Osteocyte (in vitro differentiated cells): ENCODE measurements around the gene AHNAK2. TPM values are rescaled to one million over a fixed set of nuclear protein-coding genes. Genes with fewer than 3 reads are reported as not detected.
"Not testable (repeated sequence)": the region's sequence is repeated elsewhere in the genome, so short reads cannot be mapped to it uniquely, and the experiment has no call there.

Experiments
- DNase-seq: peaks from one replicate; pipeline ENCODE4 v3.0.0; 2021; ENCODE audit warnings: mixed read lengths; ENCODE audit not compliant: unreplicated experiment; ENCODE audit errors: extremely low spot score
- H3K27ac Mint-ChIP-seq: one replicate; pipeline ENCODE4 v1.8.0; 2021; ENCODE audit warnings: mild to moderate bottlenecking, mixed read lengths; ENCODE audit not compliant: unreplicated experiment
- H3K27me3 Mint-ChIP-seq: one replicate; pipeline ENCODE4 v1.8.0; 2021; ENCODE audit warnings: mixed read lengths; ENCODE audit not compliant: unreplicated experiment
- H3K36me3 Mint-ChIP-seq: one replicate; pipeline ENCODE4 v1.8.0; 2021; ENCODE audit warnings: mixed read lengths; ENCODE audit not compliant: unreplicated experiment
- H3K4me1 Mint-ChIP-seq: one replicate; pipeline ENCODE4 v1.8.0; 2021; ENCODE audit warnings: mixed read lengths; ENCODE audit not compliant: unreplicated experiment
- H3K4me3 Mint-ChIP-seq: one replicate; pipeline ENCODE4 v1.8.0; 2021; ENCODE audit warnings: mild to moderate bottlenecking, moderate library complexity, mixed read lengths; ENCODE audit not compliant: unreplicated experiment
- H3K9me3 Mint-ChIP-seq: one replicate; pipeline ENCODE4 v1.8.0; 2021; ENCODE audit warnings: mixed read lengths; ENCODE audit not compliant: unreplicated experiment
- total RNA-seq: library from RNA; stranded (reverse); gene quantifications from 2 replicates; pipeline ENCODE4 v1.2.1, GENCODE V29; 2021
- TF ChIP-seq, protein P1 (sequence below): fragments of 200-600 bp; sonication (generic); IDR thresholded peaks from 2 replicates; pipeline ENCODE4 v1.5.0; 2021; ENCODE audit warnings: antibody characterized with exemption, mild to moderate bottlenecking, moderate library complexity

The AHNAK2 gene
- total RNA-seq, 1 donor from 2014 or later = 145 TPM

DNA sequence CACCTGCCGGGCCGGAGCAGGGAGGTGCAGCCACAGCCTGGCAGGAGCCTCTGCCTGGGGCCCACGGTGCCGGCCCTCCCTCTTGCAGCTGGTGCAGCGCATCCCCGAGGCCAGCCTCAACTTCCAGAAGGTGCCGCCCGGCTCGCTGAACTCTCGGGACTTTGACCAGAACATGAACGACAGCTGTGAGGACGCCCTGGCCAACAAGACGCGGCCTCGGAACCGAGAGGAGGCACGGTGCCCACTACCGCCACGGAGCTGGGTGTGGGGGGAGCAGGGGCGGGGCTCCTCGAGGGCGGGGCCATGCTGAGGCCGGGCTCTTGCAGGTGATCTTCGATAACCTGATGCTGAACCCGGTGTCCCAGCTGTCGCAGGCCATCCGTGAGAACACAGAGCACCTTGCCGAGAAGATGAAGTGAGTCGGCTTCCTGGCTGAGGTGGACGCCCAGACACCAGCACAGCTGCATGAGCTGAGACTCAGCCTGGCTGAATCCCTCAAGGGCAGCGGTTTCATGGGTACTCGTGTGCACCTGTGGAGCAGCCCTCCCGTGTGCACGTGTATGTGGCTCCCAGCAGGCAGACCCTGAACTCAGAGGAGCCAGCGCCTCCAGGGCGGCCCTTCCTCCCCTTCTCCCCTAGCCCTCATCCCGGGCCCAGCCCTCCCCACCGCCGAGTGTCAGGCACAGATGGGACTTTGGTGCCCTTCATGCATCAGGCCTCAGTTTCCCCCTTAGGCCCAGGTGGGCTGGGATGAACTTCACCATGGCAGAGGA lies 84.6 kb downstream of the AHNAK2 start:
- Mint-ChIP-seq H3K36me3 (peaks cover 3% of the 10 kb centered on the region), H3K4me3 (no peak overlapping the region), H3K27ac (no peak overlapping the region), H3K27me3 (no peaks in the 10 kb centered on the region), H3K9me3 (no peaks in the 10 kb centered on the region), H3K4me1 (peaks cover 5% of the 10 kb centered on the region)
- TF ChIP-seq, protein P1, sequence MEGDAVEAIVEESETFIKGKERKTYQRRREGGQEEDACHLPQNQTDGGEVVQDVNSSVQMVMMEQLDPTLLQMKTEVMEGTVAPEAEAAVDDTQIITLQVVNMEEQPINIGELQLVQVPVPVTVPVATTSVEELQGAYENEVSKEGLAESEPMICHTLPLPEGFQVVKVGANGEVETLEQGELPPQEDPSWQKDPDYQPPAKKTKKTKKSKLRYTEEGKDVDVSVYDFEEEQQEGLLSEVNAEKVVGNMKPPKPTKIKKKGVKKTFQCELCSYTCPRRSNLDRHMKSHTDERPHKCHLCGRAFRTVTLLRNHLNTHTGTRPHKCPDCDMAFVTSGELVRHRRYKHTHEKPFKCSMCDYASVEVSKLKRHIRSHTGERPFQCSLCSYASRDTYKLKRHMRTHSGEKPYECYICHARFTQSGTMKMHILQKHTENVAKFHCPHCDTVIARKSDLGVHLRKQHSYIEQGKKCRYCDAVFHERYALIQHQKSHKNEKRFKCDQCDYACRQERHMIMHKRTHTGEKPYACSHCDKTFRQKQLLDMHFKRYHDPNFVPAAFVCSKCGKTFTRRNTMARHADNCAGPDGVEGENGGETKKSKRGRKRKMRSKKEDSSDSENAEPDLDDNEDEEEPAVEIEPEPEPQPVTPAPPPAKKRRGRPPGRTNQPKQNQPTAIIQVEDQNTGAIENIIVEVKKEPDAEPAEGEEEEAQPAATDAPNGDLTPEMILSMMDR = no peak
- no peak for DNase-seq

DNA sequence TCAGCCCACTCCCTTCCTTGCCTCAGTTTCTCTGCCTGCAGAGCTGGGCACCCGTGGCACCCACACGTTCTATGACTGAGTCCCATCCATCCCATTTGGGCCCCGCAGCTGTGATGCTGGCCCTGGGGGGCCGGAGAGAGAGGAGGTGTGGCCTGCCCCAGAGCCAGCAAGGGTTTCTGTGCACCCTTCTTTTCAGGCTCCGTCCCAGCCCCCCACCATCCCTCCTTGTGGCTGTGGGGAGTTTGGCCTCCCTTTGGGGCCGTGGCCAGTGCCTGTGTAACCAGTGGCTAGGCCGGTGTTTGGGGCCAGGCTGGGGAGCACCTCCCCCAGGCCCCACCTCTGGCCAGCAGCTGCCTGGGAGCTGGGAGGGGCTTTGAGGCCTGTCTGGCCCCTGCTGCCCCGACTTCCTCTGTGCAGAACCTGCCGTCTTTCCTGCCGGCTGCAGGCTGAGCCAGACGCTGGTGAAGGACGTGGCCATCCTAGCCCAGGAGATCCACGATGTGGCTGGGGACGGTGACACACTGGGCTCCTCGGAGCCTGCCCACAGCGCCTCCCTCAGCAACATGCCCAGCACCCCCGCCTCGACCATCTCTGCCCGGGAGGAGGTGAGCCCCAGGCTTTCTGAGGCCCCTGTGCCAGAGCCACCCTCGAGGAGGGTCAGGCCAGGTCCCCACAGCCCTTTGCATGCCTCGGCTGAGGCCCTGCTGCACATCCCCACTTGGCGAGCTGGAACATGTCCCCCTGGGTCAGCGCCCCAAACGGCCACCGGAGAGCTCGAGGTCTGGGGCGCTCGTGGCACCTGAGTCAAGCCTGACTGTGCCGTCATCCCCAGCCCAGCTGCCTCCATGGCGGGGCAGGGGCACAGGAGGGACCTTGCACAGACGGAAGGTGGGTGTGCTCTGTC lies 85.4 kb downstream of the AHNAK2 start:
- DNase-seq = no peak
- peaks cover 5% of the 10 kb centered on the region for H3K4me1 Mint-ChIP-seq
- H3K27me3 Mint-ChIP-seq = no peaks in the 10 kb centered on the region
- H3K9me3 Mint-ChIP-seq = no peaks in the 10 kb centered on the region
- H3K36me3 Mint-ChIP-seq = peaks cover 3% of the 10 kb centered on the region
- no peak overlapping the region for H3K4me3 Mint-ChIP-seq
- H3K27ac Mint-ChIP-seq = no peak overlapping the region
- TF ChIP-seq, protein P1 = no peak

DNA sequence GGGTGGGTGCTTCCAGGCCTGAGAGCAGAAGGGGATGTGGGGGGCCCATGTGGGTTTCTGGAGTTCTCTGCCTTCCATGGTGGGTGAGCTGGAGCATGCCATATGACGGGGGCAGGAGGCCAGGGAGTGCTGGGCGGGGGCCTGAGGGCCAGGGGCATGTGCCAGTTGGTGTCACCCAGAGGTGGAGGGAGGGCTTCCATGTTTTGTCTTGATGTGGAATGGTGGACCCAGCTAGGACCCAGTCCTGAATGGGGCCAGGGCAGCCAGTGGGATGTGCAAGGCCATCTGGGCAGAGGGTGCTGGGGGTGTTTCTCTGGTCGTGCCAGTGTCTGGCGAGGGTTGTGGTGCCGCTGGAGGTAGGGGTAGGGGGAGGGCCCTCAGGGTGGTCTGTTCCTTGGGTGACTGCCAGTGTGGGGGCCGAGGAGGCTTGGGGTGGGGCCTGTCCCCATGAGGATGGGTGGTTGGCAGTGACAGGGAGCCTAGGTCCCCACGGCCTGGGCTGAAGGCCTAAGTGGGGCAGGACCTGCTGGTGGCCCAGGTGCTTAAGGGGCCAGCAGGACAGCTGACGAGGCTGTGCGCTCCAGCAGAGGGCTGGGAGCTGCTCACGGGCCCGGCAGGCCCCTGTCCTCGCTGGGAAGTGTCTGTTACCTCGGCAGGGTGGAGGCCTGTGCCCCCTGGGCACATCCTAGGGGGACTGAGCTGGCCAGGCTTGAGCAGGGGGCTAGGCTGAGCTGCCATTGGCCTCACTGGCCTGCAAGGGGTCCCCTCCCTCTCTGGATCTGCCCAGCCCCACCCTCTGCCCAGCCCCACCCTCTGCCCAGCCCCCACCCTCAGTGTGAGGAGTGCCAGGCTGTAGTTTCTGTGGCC lies 86.3 kb downstream of the AHNAK2 start:
- TF ChIP-seq, protein P1 = no peak
- Mint-ChIP-seq H3K4me1 (peaks cover 5% of the 10 kb centered on the region), H3K4me3 (no peak overlapping the region), H3K27ac (no peak overlapping the region), H3K27me3 (no peaks in the 10 kb centered on the region), H3K36me3 (peaks cover 3% of the 10 kb centered on the region), H3K9me3 (no peaks in the 10 kb centered on the region)
- DNase-seq = no peak

DNA sequence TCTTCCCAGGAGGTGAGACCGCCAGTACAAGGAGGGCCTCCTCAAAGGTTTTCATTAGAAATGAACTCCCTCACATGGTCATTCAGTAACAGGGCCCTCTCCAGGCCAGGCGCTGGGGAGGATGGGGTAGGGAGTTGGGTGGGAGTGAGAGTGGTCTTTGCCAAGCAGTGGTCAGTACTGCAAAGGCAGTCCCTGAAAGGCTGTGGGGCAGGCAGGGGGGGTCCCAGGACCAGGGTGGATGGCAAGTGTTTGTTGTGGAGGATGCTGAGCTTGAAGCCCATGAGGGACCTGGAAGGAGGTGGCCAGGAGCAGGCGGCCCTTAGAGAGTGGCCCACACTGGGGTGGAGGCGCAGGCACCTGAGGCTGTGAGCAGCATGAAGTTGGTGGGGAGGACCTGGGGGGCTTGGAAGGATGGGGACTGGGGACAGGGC lies 87.0 kb downstream of the AHNAK2 start:
- DNase-seq = no peak
- H3K27me3 Mint-ChIP-seq = no peaks in the 10 kb centered on the region
- no peaks in the 10 kb centered on the region for H3K4me1 Mint-ChIP-seq
- peaks cover 3% of the 10 kb centered on the region for H3K36me3 Mint-ChIP-seq
- no peak overlapping the region for H3K27ac Mint-ChIP-seq
- H3K9me3 Mint-ChIP-seq = no peaks in the 10 kb centered on the region
- TF ChIP-seq, protein P1 = no peak
- no peak overlapping the region for H3K4me3 Mint-ChIP-seq

DNA sequence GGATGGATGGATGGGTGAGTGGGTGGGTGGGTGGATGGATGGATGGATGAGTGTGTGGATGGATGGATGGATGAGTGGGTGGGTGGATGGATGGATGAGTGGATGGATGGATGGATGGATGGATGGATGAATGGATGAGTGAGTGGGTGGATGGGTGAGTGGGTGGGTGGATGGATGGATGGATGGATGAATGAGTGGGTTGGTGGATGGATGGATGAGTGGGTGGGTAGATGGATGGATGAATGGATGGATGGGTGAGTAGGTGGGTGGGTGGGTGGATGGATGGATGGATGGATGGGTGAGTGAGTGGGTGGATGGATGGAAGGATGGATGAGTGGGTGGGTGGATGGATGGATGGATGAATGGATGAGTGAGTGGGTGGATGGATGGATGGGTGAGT lies 87.9 kb downstream of the AHNAK2 start:
- H3K4me3 Mint-ChIP-seq, H3K27me3 Mint-ChIP-seq, H3K36me3 Mint-ChIP-seq, H3K9me3 Mint-ChIP-seq, H3K27ac Mint-ChIP-seq, DNase-seq, H3K4me1 Mint-ChIP-seq: not testable (repeated sequence)
